Measurements from ENCODE around the gene KIF1C. TPM values are rescaled to one million over a fixed set of nuclear protein-coding genes. Genes with fewer than 3 reads are reported as not detected.

KIF1C gene
- total RNA-seq = 75.5 and 89.6 TPM in 2 replicates

GRCh38 chr17:4997302-4998026 lies at the start of gene KIF1C, which contains the start of gene INCA1:
KIF1C (plus strand) TSS chr17:4997950; CDS start chr17:5000247, 2,297 bp downstream.
INCA1 (minus strand) TSS chr17:4997522; CDS start chr17:4994437, 3,085 bp downstream.

GRCh38 chr17:4948166-4948930 lies 49.4 kb upstream of the KIF1C start, which contains the start of gene PFN1:
PFN1 (minus strand) TSS chr17:4948530; CDS start chr17:4948394, 136 bp downstream.

GRCh38 chr17:4950746-4951204 lies 47.0 kb upstream of the KIF1C start, which contains the start of gene ENO3:
ENO3 (plus strand) TSS chr17:4951119; CDS start chr17:4951830, 711 bp downstream.

GRCh38 chr17:4967539-4968485 lies 29.9 kb upstream of the KIF1C start, which contains the start of gene SPAG7:
SPAG7 (minus strand) TSS chr17:4967817; CDS start chr17:4967804, 13 bp downstream.

GRCh38 chr17:4986951-4987766 lies 10.6 kb upstream of the KIF1C start, which contains the start of gene CAMTA2:
CAMTA2 (minus strand) TSS chr17:4987675; CDS start chr17:4986222, 1,453 bp downstream.

GRCh38 chr17:5035315-5035714 lies 37.6 kb downstream of the KIF1C start, which contains the start of gene SLC52A1:
SLC52A1 (minus strand) TSS chr17:5035426; CDS start chr17:5034606, 820 bp downstream.

Other genes with a start within 250 kb of the KIF1C start
- not detected in 2 replicates for gene TM4SF5, start 226.1 kb upstream of the KIF1C start, total RNA-seq
- 0.22 and 0.95 TPM in 2 replicates for gene VMO1, start 211.6 kb upstream of the KIF1C start, total RNA-seq
- gene GLTPD2, start 209.0 kb upstream of the KIF1C start, total RNA-seq = not detected in 2 replicates
- 164 and 200 TPM in 2 replicates for gene PSMB6, start 201.8 kb upstream of the KIF1C start, total RNA-seq
- gene PLD2, start 190.8 kb upstream of the KIF1C start, total RNA-seq = 26.3 and 35.3 TPM in 2 replicates
- gene MINK1, start 164.6 kb upstream of the KIF1C start, total RNA-seq = 25.5 and 31.3 TPM in 2 replicates
- gene C17orf107, start 98.4 kb upstream of the KIF1C start, total RNA-seq = 0.77 and 1.1 TPM in 2 replicates
- gene CHRNE, start 94.9 kb upstream of the KIF1C start, total RNA-seq = 0.86 and 5.7 TPM in 2 replicates
- not detected in 2 replicates for gene GP1BA, start 65.7 kb upstream of the KIF1C start, total RNA-seq
- 45.4 and 50.1 TPM in 2 replicates for gene SLC25A11, start 57.9 kb upstream of the KIF1C start, total RNA-seq
- gene RNF167, start 57.7 kb upstream of the KIF1C start, total RNA-seq = 11.5 and 12.6 TPM in 2 replicates
- 304 and 331 TPM in 2 replicates for gene PFN1, start 49.4 kb upstream of the KIF1C start, total RNA-seq
- 2.2 and 2.3 TPM in 2 replicates for gene ENO3, start 46.8 kb upstream of the KIF1C start, total RNA-seq
- 53.2 and 56.7 TPM in 2 replicates for gene SPAG7, start 30.1 kb upstream of the KIF1C start, total RNA-seq
- gene CAMTA2, start 10.3 kb upstream of the KIF1C start, total RNA-seq = 3.0 and 3.9 TPM in 2 replicates
- gene INCA1, start 428 bp upstream of the KIF1C start, total RNA-seq = 0.52 and 0.54 TPM in 2 replicates
- gene SLC52A1, start 37.5 kb downstream of the KIF1C start, total RNA-seq = under 0.01 and 0.17 TPM in 2 replicates
- 0.65 and 1.6 TPM in 2 replicates for gene ZFP3, start 80.5 kb downstream of the KIF1C start, total RNA-seq
- gene ZNF232, start 113.9 kb downstream of the KIF1C start, total RNA-seq = 4.1 and 4.9 TPM in 2 replicates
- not detected in 2 replicates for gene USP6, start 118.1 kb downstream of the KIF1C start, total RNA-seq
- gene ZNF594, start 193.9 kb downstream of the KIF1C start, total RNA-seq = 1.7 and 4.2 TPM in 2 replicates
- not detected in 2 replicates for gene SCIMP, start 236.9 kb downstream of the KIF1C start, total RNA-seq

All from dermis lymphatic vessel endothelial cell (primary cell).